Measurements from ENCODE around the gene LACTBL1.

DNA sequence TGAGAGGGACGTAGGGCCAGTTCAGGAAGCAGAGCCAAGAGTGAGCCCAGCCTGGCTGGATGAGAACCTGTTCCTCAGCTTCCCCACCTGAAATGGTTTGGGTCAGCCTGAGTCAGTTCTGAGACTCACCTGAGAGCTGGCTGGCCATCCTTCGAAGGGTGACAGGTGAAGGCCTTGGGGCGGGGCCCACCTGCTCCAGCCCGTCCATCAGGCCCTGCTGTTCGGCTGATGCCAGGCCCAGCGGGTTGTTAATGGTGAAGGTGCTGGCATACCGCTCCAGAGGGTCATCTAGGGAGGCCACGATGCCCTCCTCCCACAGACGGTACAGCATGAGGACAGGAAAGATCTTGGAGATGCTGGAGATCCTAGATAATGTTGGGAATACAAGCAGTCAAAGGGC lies 14.1 kb downstream of the LACTBL1 start:
- no peak for TF ChIP-seq POLR2A (IDR thresholded peaks at IDR 0.05)
- TF ChIP-seq, protein P1, sequence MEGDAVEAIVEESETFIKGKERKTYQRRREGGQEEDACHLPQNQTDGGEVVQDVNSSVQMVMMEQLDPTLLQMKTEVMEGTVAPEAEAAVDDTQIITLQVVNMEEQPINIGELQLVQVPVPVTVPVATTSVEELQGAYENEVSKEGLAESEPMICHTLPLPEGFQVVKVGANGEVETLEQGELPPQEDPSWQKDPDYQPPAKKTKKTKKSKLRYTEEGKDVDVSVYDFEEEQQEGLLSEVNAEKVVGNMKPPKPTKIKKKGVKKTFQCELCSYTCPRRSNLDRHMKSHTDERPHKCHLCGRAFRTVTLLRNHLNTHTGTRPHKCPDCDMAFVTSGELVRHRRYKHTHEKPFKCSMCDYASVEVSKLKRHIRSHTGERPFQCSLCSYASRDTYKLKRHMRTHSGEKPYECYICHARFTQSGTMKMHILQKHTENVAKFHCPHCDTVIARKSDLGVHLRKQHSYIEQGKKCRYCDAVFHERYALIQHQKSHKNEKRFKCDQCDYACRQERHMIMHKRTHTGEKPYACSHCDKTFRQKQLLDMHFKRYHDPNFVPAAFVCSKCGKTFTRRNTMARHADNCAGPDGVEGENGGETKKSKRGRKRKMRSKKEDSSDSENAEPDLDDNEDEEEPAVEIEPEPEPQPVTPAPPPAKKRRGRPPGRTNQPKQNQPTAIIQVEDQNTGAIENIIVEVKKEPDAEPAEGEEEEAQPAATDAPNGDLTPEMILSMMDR (IDR thresholded peaks at IDR 0.05): no peak

Data from uterus (tissue), 2 donors.